ENCODE data around the gene OTUD7B.
A peak's percentile ranks its signal among the peaks of the same experiment; 100 is the strongest.
"Not testable (repeated sequence)": the region's sequence is repeated elsewhere in the genome, so short reads cannot be mapped to it uniquely, and the experiment has no call there.

The OTUD7B gene

DNA sequence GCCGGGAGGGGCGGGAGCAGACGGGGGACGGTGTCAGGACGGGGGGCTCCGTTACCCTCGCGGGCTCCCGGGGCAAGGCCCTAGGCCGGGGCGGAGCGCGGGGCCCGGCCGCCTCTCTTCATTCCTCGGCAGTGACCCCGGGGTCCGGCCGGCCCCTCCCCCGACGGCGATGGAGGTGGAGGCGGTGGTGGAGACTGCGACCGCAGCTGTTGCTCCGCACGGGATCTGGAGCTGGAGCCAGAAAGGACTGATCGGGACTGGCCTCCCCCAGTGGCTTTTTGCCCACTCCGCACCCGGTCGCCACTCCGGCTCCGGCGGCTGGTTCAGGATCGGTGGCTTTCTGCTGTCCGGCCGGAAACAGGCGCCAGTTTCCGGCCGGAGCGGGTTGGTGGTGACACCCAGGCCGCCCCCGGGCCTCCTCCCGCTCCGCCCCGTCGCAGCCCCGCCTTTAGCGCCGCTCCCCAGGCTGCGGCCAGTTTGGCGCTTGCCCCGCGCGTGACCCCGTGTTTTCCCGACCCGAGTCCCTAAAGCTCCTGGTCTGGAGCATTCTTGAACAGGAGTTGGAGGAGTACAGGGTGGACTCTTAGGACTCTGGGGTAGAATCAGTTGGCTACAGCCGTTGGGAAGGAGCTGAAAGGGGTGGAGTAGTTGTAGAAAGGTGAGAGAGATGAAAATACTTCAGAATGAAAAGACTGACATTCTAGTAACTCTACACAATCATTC, at the start of gene OTUD7B:
Gene OTUD7B, minus strand, starts transcription at position 334 of the 723 bp plus-strand sequence. CDS start 33,216 bp downstream, outside the sequence.
- peak; percentile 73 for DNase-seq (ENCODE audit: low read depth)

GRCh38 chr1:150060260-150060659, 49.7 kb upstream of the OTUD7B start:
- DNase-seq (ENCODE audit: low read depth), result no peak

GRCh38 chr1:150056407-150056806, 45.9 kb upstream of the OTUD7B start:
- DNase-seq (ENCODE audit: low read depth), result no peak

DNA sequence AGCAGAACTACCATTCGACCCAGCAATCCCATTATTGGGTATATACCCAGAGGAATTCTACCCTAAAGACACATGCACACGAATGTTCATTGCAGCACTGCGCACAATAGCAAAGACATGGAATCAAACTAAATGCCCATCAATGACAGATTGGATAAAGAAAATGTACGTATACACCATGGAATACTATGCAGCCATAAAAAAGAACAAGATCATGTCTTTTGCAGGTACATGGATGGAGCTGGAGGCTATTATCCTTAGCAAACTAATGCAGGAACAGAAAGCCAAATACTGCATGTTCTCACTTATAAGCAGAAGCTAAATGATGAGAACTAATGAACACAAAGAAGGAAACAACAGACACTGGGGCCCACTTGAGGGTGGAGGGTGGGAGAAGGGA, 45.0 kb upstream of the OTUD7B start:
- DNase-seq (ENCODE audit: low read depth), result not testable (repeated sequence)

DNA sequence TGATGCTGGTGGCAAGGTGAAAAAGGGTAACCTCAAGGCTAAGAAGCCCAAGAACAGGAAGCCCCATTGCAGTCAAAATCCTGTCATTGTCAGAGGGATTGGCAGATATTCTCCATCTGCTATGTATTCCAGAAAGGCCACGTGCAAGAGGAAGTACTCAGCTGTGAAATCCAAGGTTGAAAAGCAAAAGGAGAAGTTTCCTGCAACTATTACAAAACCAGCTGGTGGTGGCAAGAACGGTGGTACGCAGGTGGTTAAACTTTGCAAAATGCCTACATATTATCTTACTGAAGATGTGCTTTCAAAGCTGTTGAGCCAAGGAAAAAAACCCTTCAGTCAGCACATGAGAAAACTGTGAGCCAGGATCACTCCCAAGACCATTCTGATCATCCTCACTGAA, 43.4 kb upstream of the OTUD7B start:
- no peak for DNase-seq (ENCODE audit: low read depth)

DNA sequence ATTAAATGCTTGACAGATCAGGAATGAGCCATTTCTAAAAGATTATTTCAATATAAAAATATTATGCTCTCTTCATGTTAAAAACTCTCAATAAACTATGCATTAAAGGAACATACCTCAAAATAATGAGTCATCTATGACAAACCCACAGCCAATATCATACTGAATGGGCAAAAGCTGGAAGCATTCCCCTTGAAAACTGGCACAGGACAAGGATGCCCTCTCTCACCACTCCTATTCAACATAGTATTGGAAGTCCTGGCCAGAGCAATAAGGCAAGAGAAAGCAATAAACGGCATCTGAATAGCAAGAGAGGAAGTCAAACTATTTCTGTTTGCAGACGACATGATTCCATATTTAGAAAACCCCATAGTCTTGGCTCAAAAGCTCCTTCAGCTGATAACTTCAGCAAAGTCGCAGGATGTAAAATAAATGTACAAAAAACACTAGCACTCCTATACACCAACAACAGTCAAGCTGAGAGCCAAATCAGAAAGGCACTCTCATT, 41.4 kb upstream of the OTUD7B start:
- DNase-seq (ENCODE audit: low read depth), result not testable (repeated sequence)

DNA sequence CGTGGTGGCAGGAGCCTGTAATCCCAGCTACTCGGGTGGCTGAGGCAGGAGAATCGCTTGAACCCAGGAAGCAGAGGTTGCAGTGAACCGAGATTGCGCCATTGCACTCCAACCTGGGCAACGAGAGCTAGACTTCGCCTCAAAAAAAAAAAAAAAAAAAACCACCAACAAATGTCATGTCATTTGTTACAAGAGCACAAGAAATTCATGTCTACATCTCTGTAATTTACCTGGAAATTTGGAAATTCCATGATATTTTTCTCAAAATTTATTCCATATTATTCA, 40.5 kb upstream of the OTUD7B start:
- no peak for DNase-seq (ENCODE audit: low read depth)

GRCh38 chr1:150049926-150050325, 39.4 kb upstream of the OTUD7B start:
- no peak for DNase-seq (ENCODE audit: low read depth)

DNA sequence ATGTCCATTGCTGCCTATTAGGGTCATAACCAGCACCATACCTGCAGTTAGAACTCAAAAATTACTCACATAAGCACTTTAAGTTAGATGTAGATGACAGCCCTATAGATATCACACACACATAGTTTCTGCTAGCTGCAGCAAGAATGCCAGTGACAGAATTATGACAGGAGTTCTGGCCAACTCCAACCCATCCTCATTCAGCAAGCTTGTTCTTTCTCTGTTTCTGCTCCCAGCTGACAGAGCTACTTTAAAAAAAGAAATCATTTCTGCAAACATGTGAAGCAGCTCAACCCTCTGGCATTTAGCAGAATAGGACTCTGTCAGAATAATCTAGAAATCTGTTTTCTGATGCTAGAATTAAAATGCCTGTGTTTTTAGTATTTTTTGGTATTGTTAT, 23.8 kb upstream of the OTUD7B start:
- DNase-seq (ENCODE audit: low read depth), result no peak

DNA sequence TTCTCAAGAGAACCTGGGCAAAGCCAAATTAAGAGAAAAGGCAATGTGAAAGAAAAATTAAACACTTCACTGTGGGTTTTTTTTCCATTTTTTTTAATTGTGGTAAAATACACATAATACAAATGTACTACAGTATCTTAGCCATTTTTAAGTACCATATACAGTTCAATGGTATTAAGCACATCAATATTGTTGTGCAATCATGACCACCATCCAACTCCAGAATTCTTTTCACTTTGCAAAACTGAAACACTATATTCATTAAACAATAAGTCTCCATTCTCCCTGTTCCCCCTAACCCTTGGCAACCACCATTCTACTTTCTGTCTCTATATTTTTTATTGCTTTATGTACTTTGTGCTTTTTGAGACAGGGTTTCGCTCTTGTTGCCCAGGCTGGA, 17.8 kb upstream of the OTUD7B start:
- no peak for DNase-seq (ENCODE audit: low read depth)

- no peak for DNase-seq (ENCODE audit: low read depth)
These were observed 13.6 kb upstream of the OTUD7B start for GRCh38 chr1:150024156-150024555.

DNA sequence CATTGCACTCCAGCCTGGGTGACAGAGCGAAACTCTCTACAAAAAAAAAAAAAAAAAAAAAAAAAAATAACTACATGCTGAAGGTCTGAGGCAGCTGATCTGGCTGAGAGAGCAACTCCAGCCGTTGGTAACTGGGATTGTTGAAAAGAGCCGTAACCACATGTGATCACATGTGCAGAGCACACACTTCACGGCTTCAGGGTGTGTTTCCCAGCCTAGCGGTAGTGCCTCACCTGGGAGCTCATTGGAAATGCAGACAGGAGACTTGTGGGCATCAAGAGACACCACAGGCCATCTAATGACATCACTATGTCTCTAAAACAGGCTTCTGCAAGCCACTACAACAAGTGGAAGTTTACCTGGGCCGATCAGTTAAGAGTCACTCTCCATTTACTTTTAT, 11.8 kb upstream of the OTUD7B start:
- no peak for DNase-seq (ENCODE audit: low read depth)

DNA sequence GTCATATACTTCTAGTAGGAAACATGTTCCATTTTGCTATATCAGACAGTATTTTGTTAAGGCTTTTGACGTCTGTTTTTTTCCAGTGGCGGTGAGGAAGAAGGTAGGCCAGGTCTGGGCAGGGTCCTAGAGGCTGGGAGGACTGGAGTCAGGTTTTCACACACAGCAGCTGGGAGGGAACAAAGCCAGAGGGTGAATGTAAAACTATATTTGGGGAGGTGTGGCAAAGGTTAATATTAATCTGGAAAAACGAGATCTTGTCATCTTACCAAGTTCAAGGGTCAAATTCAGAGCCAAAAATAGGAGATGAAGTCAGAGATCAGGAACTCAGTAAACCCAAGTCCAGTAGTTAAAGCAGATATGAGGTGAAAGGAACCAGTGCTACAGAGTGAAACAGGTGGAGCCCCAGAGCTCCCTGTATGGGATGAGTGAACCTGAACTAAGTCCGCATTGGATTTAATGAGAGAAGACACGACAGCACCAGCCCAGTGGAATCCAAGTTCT, 10.7 kb upstream of the OTUD7B start:
- DNase-seq (ENCODE audit: low read depth), result no peak

DNA sequence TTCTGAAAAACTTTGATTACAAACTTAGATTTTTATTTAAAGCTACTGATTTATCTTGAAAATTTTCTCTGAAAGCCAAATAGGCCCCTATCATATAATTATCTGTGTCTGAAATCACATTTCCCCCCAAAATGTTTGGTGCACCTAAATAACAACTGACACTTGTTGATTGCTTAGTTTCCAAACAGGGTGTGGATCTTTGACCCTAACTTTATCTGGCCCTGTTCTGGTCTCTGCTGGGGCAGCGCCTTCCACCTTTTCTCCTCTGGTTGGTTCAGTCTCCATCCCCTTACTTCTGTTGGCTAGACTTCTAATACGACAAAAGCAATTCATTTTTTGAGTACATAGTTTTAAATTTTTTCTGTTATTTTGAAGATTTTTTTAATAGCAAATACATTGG, 10.2 kb upstream of the OTUD7B start:
- no peak for DNase-seq (ENCODE audit: low read depth)

DNA sequence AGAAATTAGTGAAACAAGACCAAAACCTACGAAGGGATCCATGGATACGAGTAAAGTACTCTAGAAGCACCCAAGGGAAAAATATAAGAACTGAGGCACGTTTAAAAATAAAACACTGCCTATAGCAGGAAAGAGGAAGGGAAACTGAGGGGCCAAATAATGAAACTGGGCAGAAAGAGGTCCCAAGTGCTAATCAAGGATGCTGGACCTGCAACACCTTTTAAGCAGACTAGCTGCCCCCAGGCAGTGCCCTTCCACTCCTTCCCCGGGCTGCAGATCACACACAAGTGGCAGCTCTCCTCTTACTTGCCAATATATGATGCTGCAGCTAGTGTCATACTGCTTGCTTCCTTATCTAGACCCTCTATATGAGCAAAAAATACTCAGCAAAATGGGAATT, 7.6 kb upstream of the OTUD7B start:
- DNase-seq (ENCODE audit: low read depth), result no peak

DNA sequence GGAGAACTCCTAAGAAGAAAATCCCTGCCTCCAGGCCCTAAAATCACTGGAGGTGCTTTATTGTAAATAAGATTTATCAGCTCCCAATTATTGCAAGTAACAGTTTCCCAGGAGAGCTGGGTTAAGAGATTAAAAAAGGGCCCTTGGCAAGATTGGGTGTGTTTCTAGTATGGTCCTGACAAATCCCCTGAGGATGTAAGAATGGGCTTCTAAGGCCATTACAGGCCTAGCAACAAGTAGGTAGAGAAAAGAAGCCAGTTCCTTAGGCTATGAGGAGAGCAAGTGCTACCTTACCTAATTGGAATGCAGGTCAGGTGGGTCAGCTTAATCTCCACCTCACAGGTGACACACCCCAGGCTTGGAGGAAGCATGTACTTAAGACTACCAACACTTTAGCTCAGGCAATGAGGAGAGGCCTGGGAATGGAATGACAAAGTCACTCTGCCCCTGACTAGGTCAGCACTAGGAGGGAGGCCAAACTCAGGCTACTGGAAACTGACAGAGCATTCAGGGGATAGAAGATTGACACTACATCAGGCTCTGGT, 6.8 kb upstream of the OTUD7B start:
- DNase-seq (ENCODE audit: low read depth), result no peak

- DNase-seq (ENCODE audit: low read depth), result no peak
These were observed 5.2 kb upstream of the OTUD7B start for GRCh38 chr1:150015651-150016131.

DNA sequence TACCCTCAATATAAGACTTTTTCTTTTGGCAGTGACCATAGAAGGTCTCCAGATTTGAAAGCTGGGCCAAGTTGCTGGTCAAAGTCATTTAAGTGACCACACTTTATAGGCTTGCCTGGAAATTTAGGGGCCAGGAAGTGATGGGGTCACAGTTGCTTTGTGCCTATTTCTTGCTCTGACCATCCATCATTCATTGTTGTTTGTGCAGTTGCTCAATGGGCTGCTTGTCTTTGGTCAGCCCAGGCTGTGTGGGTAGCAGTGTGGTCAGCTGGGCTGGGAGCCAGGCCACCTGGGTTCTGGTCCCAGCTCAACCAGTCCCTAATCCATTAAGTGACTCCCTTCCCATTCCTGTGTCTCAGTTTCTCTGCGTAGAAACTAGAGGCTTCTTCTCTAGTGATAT, 2.1 kb upstream of the OTUD7B start:
- DNase-seq (ENCODE audit: low read depth), result no peak

DNA sequence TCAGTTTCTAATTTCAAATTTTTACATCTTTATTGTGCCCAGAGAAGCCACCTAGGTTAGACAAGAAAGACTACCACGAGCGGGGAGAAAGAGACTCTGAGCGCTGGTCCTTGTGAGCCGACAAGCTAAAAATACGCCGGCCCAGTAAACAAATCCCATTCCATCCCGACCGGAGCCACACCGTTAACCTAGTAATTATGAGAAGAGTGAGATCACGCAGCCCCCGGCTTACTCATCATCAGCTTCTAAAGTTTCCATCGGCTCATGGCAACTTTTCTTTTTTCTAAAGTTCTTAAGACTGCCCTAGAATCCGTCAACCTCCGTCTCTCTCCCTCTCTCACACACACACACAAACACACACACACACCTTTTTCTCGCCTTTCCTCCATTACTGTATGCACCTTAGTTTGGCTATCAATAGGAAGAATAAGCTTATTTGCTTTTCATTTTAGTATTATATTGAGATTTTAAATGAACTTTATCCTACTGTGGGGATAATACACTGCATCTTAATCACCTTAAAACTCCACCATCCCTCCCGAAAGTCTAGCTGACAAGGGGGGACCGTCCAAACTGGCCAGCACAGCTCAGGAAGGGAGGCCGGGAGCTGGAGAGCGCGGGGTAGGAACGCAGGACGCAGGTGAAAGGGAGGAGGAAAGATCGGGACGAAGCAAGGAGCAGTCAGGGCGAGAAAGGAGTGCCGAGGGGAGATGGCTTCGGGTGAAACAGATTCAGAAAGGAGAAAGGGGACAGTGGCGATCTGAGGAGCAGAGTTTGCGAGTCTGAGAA, 728 bp downstream of the OTUD7B start:
- DNase-seq (ENCODE audit: low read depth), result peak; percentile 28

- DNase-seq (ENCODE audit: low read depth), result no peak
These were observed 1.8 kb downstream of the OTUD7B start for GRCh38 chr1:150008699-150009098.

DNA sequence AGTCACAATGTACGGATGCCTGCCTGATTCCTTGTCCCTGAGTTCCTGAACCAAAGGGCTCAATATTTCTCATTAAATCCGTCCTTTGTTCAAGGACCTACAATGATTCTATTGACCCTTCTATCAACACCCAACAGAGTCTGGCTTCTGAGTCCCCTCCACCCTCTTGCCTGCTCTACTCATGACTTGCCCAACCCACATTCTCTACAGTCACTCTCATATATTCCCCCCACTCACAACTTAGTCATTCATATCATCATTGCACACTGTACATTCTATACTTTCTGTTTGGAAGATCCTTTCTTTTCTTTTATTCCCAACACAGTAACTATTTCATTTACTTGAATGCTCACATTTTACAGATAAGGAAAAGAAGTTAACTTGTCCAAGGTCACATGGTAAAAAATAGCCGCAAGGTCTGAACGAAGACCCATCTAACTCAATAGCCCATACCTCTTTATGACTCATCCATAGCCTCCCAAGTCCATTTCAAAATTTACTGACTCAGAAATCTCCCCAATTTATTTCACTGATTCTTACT, 3.6 kb downstream of the OTUD7B start:
- no peak for DNase-seq (ENCODE audit: low read depth)

DNA sequence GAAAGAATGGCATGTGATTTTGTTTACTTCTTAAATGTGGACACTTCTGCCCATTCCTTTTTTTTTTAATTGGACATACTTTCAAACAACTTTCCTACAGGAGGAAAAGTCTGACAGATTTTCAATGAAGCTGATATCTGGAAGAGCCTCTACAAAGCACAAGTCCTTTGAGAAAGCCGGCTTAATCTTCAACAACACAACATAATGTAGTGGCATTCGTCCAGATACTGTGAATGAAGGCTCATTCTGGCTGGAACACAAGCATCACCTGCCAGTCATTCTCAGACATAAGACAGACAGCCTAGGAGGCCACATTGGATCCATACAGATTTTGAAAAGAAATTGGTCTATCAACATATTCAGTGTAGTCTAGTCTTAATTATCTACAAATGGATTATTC, 4.9 kb downstream of the OTUD7B start:
- DNase-seq (ENCODE audit: low read depth), result no peak

DNA sequence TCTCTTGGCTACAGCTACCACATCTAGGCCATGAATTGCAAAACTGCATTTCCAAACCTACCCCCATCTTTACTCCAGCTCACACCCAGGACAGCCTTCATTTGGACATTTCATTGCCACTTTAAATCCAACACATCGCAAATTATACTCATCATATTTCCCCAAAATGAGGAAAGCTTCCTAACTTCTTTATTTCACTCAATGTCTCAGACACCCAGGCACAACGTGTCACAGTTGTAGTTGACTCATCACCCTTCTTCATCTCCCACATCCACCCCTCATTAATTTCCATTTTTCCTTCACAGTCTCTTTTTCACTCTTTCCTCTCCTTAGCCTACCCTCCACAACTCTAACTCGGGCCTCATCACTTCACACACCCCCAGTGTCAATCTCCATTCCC, 6.7 kb downstream of the OTUD7B start:
- no peak for DNase-seq (ENCODE audit: low read depth)
